Measurements from ENCODE around the gene NEK3.
"Not testable (repeated sequence)": the region's sequence is repeated elsewhere in the genome, so short reads cannot be mapped to it uniquely, and the experiment has no call there.

NEK3 gene

DNA sequence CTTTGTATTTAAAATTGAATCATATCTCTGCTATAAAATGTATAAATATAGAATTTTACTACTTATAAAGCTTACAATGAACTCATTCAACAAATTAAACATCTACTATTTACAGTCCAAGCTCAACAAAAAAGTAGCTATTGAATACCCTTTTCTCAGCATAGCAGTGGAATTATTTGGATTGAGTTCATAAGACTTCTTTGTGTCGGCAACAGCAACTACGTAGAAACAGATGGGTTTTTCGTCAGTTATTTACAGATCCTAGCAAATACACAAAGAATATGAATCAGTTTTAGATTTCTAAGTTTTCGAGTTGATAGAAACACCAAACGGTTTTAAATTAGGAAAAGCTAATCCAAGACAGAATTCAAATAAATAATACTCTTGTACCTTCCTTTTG, 10.4 kb upstream of the NEK3 start:
- DNase-seq = no peak

DNA sequence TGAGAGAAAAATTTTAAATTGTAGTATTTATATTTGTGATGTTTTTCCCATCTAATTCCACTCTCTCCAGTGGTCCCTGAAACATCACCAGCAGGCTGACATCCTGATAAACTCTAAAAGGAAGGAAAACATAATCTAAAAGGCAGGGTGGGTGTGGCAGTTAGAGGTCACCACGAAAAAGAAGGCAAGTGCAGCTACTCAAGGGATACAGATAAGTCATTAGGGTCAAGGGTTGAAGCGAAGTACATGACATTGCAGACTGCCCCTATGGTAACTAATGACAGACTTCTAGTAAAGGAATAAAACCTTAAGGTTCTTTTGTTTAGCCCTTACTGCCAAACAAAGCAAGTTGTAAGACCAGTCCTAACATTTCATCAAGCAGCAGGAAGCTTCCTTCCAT, 6.0 kb upstream of the NEK3 start:
- no peak for DNase-seq

DNA sequence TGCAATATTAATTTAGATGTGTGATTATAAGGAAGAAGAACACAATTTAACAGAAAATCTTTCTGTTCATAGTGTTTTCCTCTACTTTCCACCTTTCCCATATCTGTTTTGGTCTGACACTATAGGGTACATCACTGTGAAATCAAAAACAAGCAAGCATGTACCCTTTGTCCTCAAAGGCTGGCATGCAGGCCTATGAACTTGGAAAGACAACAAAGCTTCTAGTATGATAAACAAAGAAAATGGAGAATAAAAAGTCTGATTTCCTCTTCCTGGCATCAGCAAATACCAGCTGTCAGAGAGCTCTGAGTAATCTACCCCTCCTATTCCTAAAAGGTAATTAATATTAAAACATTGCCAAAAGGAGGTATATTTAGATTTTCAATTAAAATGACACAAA, 5.6 kb upstream of the NEK3 start:
- DNase-seq = no peak

DNA sequence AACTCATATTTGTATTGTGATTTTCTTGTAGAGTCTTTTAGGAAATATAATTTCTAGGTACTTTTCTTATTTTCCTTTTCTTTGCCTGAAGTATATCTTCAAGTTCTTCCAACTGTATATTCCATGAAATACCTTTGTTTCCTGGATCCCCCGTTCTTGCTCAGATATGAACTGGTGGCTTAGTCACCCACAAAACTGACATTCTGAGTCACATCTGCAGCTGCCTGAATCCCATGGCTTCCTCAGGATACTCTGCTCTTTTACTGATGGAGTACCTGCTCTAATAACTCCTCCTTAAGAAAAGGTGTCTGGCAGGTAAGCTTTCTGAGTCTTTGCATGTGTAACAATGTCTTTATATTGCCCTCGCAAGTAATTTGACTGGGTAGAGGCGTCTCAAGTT, 4.5 kb upstream of the NEK3 start:
- DNase-seq = not testable (repeated sequence)

DNA sequence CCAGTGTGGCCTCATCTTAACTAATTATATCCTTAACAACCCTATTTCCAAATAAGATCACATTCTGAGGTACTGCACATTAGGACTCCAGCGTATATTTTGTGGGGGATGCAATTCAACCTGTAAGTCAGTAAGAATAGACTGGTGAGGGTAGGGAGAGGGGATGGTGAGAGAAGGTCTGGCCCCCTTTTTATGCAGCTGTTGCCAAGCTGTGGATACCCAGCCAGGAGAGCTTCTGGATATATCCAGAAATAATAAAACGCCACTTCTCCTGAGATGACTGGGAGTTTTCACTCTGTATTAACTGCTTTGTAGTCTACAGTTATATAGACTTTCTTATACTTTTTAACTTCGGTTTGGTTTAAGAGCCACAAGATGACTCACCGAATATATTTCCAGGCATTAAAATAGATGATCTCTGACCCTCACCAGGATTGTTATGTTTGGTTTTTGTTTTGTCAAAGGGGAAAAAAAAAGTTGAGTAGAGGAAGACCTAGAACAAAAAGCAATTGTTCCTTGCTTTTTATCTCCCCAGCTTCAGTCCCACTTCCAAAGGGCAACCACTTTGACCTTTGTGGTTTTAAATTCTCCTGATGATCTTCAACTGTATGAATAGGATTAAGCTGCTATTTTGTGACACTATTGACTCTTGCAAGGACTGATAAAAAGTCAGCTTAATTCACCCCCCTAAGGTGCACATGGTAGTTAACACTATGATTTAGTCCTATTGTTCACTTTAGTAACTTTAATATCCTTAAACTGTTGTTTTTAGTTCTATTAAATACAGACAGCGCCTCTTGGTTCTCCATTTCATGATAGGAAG, 3.1 kb upstream of the NEK3 start:
- no peak for DNase-seq

DNA sequence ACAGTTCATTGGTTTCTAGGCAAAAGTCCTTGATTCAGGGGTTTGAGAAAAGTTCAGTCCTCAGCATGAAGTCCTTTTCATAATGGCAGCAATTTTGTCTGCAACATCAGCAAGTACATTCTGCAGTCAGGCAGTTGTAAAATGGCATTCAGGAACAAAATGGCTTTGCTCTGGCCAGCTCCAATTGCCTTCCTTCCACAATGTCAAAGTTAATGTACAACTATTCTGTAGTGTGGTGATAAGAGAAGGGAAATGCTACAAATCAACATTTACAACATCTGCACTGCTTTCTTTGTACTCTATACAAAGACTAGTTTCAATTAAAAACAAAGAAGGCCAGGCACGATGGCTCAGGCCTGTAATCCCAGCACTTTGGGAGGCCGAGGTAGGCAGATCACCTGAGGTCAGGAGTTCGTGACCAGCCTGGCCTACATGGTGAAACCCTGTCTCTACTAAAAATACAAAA, 1.8 kb upstream of the NEK3 start:
- DNase-seq = no peak

DNA sequence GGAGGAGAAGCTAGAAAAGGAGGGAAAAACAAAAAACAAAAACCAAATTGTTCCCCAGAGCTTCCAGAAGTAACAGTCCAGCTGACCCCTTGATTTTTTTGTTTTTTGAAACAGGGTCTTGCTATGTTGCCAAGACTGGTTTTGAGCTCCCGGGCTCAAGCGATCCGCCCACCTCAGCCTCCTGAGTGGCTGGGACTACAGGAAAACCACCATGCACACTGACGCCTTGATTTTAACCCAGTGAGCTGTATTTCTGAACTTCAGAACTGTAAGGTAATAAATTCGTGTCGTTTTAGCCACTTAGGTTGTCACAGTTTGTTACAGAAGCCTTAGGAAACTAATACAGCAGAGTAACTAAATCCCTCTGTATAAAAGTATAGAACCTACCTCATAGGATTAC, 1.1 kb upstream of the NEK3 start:
- DNase-seq = no peak

DNA sequence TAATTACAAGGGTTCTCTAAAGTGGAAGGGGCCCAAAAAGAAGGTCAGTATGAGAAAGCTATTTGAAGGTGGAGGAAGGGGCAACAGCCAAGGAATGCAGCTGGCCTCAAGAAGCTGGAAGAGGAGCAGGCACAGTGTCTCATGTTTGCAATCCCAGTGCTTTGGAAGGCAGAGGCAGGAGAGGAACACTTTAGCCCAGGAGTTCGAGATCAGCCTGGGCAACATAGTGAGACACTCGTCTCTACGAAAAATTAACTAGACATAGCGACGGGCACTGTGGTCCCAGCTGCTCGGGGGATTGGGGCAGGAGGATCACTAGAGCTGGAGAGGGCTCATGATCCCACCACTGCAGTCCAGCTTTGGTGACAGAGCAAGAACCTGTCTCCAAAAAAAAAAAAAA, 656 bp upstream of the NEK3 start:
- no peak for DNase-seq

DNA sequence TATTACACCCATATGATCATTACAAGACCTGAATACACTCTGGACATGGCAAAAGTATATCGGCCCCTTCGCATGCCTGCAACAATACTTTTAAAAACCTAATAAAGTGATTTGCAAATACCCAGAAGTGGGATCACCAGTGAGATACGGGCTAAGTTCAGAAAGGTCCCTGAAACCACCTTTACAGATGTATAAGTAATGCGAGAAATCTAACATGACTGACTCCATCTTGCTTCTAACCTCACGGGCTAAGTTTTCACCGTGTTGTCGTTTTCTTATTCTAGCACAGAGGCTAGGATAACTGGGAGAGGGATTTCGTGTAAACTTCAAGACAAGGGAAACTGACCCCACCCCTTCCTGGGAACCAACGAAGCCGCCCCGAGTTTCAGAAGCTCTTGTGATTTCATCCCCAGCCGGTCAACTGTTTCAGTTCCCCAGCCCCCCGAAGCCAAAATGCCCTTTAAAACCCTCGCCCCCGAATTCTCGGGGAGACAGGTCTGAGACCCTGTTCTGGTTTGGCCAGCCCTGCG, 703 bp downstream of the NEK3 start:
- peak in 1 of 2 experiments; percentile 7 for DNase-seq

DNA sequence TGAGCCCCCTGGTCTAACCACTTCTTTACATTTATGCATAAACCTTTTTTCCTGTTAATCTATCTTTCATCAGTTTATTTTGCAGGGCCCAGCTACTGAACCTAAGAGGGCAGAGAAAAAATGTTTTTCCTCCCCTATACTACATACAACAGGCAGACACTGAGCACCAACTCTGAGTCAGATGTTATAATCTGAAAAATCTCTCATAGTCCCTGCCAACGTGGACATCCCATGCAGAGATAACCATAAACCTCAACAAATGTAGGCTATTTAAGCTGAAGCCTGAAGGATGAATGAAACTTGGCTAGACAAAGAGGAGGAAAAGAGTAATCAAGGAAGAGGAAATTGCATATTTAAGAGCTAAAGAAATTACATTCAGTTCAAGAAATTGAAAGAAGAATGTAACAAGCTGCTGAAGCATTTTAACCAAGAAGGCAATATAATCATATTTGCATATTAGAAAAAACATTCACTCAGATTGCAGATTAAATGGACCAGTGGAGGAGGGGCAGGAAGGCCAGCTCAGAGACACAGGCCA, 2.6 kb downstream of the NEK3 start:
- DNase-seq = no peak

DNA sequence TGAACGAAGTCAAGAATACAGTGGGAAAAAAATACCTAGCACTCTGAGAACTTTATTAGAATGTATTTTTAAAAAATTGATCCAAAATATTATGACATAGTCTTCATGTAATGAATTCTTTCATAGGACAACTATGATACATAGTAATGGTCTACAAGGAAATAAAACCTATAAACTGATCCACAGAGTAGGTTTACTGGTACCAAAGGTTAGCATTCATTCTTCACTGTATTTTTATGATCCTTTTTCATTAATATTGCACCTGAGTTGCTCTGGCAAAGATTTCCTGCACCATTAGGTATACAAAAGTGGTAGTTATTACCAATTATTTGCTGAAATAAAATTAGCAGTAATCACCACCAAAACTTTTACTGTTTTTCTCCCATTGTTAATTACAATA, 4.2 kb downstream of the NEK3 start:
- no peak for DNase-seq

DNA sequence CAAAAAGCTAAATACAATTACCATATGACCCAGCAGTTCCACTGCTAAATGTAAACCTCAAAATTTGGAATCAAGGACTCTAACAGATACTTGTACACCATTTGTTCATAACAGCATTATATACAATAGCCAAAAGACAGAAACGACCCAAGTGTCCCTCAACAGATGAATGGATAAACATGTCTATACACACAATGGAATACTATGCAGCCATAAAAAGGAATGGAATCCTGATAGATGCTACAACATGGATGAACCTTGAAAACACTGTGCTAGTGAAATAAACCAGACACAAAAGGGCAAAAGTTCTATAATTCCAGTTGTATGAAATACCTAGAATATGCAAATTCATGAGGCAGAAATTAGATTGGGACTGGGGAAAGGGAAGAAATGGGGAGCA, 12.2 kb downstream of the NEK3 start:
- no peak for DNase-seq

DNA sequence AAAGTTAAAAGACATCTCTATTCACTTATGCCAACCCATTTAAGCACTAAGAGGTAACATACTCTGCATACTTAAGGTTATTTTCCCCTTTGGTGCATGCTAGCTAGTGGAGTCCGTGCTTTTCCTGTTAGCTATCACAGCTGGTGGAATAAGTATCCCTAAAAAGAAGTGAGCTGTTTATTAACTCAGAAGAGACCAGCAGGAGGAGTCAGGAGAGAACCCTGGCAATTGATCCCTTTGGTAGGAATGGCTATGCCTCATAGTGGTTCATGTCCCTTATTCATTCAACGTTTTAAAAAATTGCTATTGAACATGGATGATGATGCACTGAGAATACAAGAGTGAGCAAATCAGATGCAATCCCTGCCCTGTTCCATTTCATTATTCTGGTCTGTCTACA, 18.1 kb downstream of the NEK3 start:
- no peak for DNase-seq

DNA sequence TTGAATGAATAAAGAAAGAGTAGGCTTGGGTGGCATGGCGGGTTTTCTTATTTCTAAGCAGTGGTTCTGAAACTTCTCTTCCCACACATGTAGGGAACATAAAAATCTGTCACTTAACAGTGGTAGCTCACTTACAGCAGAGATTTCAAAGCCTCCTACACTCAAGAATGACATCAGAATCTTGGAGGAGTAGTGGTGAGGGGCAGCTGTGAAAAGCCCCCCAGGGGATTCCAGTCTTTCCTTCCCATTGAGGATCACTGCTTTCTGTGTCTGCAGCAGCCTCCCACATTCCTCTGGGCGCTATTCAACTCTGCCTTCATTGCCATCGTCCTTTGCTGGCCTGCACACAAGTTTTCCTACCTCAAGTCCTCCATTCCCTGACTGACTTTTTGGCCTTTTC, 21.9 kb downstream of the NEK3 start:
- no peak for DNase-seq

DNA sequence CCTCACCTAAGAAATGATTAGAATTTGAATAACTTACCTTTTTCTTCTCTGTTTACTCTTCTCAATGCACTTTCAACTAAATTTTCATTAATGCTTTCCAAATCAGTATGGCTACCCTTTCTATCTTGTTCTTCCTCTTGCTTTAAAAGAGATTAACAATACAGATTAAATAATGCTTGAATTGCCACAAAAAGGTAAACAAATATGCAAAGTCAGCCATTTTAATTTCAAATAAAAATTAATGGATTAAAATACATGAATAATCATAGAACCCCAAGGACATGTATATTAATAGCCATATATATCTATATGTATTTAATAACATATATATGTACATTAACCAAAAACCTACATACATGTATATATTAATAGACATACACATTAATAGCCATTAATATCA, 22.6 kb downstream of the NEK3 start:
- no peak for DNase-seq

DNA sequence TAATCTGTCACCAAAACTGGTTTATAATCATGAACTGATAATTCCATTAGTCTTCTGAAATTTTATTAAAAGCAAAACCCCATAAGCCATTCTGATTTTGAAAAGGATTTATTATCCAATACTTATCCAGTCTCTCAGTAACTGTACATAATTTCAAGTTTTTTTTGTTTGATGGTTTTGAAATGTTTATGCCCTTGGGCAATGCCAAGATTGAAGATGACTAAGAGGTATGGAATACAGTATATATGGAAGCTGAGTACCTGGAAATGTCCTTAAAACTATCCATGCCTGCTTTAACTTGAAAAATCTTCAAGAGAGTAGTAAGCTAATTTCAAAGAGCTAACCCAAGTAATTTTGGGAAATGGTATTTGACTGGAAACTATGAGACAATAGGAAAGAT, 28.8 kb downstream of the NEK3 start:
- DNase-seq = no peak

DNA sequence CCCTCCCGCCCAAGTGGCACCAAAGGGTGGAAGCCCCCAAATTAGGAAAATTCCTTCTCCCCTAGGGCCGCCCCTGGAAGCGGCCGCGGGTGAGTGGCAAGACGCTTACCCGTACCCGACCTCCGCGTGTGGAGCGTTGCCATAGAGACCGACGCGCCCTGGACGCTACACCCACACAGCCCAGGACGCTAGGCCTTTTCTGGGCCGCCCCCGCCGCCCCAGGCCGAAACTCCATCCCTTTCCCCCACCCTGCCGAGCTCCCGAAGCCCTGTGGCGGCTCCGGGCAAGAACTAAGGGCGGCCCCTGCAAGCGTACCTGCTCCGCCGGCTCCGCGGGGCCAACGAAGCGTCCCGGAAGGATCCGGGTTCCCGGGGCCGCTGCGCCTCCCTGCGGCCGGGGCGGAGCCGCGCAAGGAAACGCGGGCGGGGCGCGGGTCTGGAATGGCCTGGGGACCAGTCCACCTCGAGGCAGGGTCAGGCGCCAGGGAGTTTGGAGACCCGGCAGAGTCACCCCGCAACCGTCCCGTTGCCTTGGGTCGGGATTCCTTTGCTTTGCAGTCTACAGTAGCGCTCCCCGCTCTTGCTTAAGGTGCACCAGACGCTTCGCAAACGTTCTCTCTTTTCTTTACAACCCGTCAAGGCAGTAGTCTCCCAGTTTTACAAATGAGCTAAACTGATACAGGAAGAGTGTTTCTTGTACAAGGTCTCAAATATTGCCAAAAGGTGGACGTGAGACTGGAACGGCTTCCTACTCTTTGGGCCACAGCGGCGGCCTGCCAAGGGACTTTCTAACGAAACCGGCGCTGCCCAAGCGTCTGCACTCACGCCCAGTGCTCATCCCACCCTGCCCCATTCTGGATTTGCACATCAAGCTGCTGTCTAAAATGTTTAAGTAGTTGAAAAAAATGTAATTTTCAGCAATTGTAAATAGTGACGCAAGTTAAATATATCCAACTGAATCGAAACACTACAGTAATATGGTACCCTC, 30.4 kb downstream of the NEK3 start, which contains the start of gene NEK5:
Gene NEK5 (minus strand): TSS at position 360 of the 987 bp plus-strand sequence. CDS start 1,591 bp downstream, outside the sequence.
- DNase-seq = peak; percentile 18 to 51

DNA sequence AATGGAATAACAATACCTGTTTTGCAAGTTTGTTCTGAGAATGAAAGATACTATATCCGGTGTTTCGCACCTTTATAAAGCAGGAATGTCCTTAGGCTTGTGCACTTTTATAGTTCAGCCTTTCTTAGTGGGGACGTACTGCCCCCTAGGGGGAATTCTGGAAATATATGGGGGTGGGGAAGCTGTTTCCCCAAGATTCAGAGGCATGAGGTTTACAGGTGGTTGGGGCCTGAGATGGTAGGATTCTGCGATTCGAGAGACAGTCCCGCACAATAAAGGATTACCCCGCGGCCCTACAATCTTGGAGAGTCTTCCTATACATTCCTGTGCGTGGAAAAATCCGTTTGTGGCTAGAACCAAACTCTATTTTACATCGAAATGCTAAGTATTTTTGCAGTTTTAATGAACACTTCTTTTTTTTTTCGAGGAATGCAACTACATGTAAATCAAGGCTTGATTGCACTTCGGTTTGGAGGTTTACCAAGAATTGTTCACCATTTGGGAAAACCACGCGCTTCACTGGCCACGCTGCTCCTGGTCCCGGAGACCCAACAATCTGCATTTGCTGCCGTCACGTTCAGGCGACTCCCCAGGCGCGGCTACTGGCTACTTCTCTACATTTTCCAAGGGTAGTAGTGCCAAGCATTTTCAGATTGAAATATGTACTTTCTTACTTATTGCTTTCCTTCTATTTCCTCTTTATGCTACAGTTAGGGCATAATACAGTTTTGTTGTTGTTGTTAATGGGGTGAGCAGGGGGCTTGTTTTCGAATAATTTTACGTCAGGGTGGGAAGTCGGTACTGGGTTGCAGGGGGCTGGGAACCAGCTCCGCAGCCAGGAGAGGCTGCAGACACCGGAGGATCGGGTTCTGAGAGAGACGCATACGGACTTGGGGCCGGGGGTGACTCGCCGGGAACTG, 31.4 kb downstream of the NEK3 start:
- DNase-seq = peak; percentile 27 to 60

DNA sequence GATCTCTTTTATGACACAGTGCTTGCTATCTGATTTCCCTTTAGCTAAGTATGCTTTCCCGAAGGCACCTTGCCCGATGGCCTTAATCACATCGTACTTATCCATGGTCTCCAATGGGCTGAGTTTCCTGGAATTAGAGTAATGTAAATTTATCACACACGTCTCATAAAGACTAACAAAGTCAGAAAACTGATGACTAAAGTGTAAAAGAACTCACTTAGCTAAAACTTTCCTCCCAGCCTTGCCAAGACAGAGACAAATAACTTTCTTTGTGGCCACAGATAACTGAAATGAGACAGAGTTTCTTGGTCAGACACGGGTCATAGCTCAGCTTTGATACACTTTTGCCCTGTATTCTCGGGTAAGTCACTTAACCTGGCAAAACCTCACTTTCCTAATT, 32.0 kb downstream of the NEK3 start:
- DNase-seq = no peak

DNA sequence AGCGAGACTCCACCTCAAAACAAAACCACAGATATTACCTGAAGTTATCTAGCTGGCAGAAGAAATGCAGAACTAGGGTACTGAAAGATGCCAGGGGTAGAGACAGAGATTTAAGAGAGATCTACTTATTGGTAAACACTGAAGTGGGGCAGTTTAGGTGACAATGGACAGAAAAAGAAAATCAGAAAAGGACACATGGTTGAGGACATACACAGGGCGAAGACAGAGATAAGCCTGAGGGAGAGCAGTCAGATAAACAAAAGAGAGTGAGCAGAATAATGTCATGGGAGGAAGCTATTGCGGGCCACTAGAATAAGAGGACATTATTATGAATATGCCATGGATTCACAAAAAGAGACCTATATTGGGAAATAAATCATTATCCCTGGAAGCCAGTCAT, 33.9 kb downstream of the NEK3 start:
- no peak for DNase-seq

DNA sequence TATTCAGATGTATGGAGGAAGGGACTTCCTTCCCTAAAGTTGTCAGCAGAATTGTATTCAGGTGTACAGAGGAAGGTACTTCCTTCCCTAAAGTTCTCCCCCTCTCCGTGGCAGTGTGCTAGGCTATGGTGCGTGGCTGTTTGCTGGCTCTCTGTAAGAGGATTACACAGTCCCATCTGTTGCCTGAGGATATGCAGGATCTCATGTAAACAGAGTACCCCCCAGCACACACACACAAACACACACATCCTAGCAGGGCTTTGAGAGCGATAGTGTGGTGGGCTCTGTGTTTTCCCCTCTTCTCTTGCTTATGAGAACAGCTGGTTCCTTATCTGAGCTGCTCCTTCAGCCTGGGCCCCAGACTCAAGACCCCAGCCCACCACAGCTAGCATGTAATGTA, 40.8 kb downstream of the NEK3 start:
- DNase-seq = no peak

DNA sequence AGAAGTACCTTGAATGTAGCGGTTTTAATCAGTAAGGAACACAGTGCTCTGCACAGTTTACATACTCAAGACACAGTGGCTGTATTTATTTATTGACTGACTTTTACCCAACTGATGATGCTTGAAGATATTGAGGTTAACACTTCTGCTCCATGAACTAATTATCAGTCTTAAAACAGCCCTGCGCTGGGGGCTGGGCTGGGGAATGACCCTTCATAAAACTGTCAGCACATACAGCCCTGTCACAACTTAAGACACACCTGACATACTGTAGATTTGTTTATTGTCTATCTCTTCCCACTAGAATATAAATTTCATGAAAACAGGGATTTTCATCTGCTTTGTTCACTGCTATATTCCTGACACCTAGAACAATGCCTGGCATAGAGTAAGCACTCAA, 41.3 kb downstream of the NEK3 start:
- DNase-seq = no peak

All from SHP77 (cell line).